GM20431 (cell line): ENCODE results near the gene SNCB.

Experiments
- in situ Hi-C: fragments of 300-500 bp; cut with MseI, MboI; formaldehyde crosslinking; loops from one replicate; pipeline ENCODE4 v1.15.0; 2020; ENCODE audit warnings: low sequenced_read_pairs; ENCODE audit not compliant: unreplicated experiment

The SNCB gene

GRCh38 chr5:176588297-176588696 is 42.0 kb downstream of the SNCB start:
- in situ Hi-C loops = no loop called here

GRCh38 chr5:176587398-176587797 is 42.9 kb downstream of the SNCB start:
- in situ Hi-C loops = no loop called here

GRCh38 chr5:176583076-176583475 is 47.3 kb downstream of the SNCB start:
- in situ Hi-C loops = no loop called here

GRCh38 chr5:176581361-176581760 is 49.0 kb downstream of the SNCB start:
- in situ Hi-C loops = no loop called here

GRCh38 chr5:176579323-176579722 is 51.0 kb downstream of the SNCB start:
- in situ Hi-C loops = no loop called here

GRCh38 chr5:176578391-176578808 is 51.9 kb downstream of the SNCB start:
- in situ Hi-C loops = no loop called here

- in situ Hi-C loops = no loop called here
Measured at GRCh38 chr5:176577312-176578176, 52.8 kb downstream of the SNCB start.

GRCh38 chr5:176575488-176576422 is 54.6 kb downstream of the SNCB start:
- in situ Hi-C loops = no loop called here

GRCh38 chr5:176575066-176575465 is 55.3 kb downstream of the SNCB start:
- in situ Hi-C loops = no loop called here

- in situ Hi-C loops = no loop called here
Measured at GRCh38 chr5:176574297-176574591, 56.1 kb downstream of the SNCB start.

- in situ Hi-C loops = no loop called here
Measured at GRCh38 chr5:176573564-176574296, 56.6 kb downstream of the SNCB start.
